Colonic mucosa (tissue), 4 donors: ENCODE results near the gene MLST8. TPM values are rescaled to one million over a fixed set of nuclear protein-coding genes. Genes with fewer than 3 reads are reported as not detected.

Experiments used
- DNase-seq: peaks from one replicate; pipeline ENCODE4 v3.0.0-alpha.2; 2020
- H3K27ac ChIP-seq: fragments of 200-600 bp; one replicate; pipeline ENCODE4 v1.8.0; 2021
- H3K27me3 ChIP-seq: fragments of 200-600 bp; one replicate; pipeline ENCODE4 v1.8.0; 2021
- H3K36me3 ChIP-seq: fragments of 200-600 bp; one replicate; pipeline ENCODE4 v1.8.0; 2021
- H3K4me1 ChIP-seq: fragments of 200-600 bp; one replicate; pipeline ENCODE4 v1.8.0; 2021; ENCODE audit warnings: mild to moderate bottlenecking
- H3K4me3 ChIP-seq: fragments of 200-600 bp; one replicate; pipeline ENCODE4 v1.8.0; 2021
- H3K9ac ChIP-seq, 2 donors: one replicate each; pipeline ENCODE4 v1.7.0; 2013; ENCODE audit warnings: control low read depth in 2 of 2, low read depth in 2 of 2, low read length in 2 of 2
- H3K9me3 ChIP-seq: fragments of 200-600 bp; one replicate; pipeline ENCODE4 v1.8.0; 2021
- CTCF ChIP-seq: fragments of 200-600 bp; IDR thresholded peaks from one replicate; pipeline ENCODE4 v1.8.0; 2022; ENCODE audit warnings: antibody characterized with exemption, mild to moderate bottlenecking
- intact Hi-C: fragments of 100-400 bp; cut with DNase I; formaldehyde crosslinking; loops from one replicate; pipeline ENCODE4 v1.14.1; 2022
- total RNA-seq, 2 donors: library from RNA; stranded (reverse); fragmentation: NEBNext Ultra II Directional in 1 of 2; extraction: Animal tissue kit (Norgen Biotek cat#: 25700) in 1 of 2; gene quantifications; one replicate each; pipeline ENCODE4 v1.2.1, GENCODE V29; 2021
- donor health status: healthy.
- donor health status: DM: no; HTN: no; CAD: no.
- donor health status: DM: no; HTN: no; CAD: no.

MLST8 gene
- total RNA-seq, 2 donors from 2014 or later: 26.5 to 53.5 TPM

GRCh38 chr16:2233872-2234812 lies 28.9 kb downstream of the MLST8 start:
- Histone ChIP-seq H3K9me3 (no peaks in the 10 kb centered on the region), H3K36me3 (peaks cover 32% of the 10 kb centered on the region), H3K4me1 (peaks cover 16% of the 10 kb centered on the region), H3K4me3 (no peak overlapping the region), H3K27ac (no peak overlapping the region), H3K27me3 (peaks cover 26% of the 10 kb centered on the region), H3K9ac (no peak overlapping the region)
- DNase-seq: no peak
- TF ChIP-seq CTCF: no peak
- intact Hi-C loops: no loop called here

DNA sequence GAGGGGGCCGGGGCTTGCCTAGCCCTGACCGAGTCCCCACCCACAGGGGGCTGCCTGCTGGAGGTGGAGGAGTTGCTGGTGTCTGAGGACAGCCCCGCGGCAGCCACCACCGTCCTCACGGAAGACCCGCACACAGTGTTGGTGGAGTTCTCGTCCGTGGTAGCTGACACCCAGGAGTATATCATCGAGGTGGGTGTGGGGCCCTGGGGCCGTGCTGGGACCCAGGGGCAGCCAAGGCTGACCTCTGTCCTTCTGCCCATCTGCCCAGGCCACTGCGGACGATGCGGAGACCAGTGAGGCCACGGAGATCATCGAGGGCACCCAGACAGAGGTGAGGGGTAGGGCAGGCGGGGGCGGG lies 29.5 kb downstream of the MLST8 start:
- H3K36me3 ChIP-seq: peaks cover 25% of the 10 kb centered on the region
- no peak overlapping the region for H3K9ac ChIP-seq
- TF ChIP-seq CTCF: no peak
- no peak for DNase-seq
- H3K27me3 ChIP-seq: peaks cover 26% of the 10 kb centered on the region
- intact Hi-C loops: no loop called here
- peaks cover 16% of the 10 kb centered on the region for H3K4me1 ChIP-seq
- no peak overlapping the region for H3K27ac ChIP-seq
- no peak overlapping the region for H3K4me3 ChIP-seq
- H3K9me3 ChIP-seq: no peaks in the 10 kb centered on the region

DNA sequence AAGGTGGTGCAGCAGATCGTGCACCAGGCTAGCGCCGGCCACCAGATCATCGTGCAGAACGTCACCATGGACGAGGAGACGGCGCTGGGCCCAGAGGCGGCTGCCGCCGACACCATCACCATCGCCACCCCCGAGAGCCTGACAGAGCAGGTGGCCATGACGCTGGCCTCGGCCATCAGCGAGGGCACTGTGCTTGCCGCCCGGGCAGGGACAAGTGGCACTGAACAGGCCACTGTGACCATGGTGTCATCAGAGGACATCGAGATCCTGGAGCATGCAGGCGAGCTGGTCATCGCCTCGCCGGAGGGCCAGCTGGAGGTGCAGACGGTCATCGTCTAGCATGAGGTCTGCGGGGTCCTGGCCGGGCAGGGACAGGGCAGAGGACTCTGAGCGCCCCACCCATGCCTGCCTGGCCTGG lies 30.0 kb downstream of the MLST8 start:
- peaks cover 26% of the 10 kb centered on the region for H3K27me3 ChIP-seq
- DNase-seq: no peak

DNA sequence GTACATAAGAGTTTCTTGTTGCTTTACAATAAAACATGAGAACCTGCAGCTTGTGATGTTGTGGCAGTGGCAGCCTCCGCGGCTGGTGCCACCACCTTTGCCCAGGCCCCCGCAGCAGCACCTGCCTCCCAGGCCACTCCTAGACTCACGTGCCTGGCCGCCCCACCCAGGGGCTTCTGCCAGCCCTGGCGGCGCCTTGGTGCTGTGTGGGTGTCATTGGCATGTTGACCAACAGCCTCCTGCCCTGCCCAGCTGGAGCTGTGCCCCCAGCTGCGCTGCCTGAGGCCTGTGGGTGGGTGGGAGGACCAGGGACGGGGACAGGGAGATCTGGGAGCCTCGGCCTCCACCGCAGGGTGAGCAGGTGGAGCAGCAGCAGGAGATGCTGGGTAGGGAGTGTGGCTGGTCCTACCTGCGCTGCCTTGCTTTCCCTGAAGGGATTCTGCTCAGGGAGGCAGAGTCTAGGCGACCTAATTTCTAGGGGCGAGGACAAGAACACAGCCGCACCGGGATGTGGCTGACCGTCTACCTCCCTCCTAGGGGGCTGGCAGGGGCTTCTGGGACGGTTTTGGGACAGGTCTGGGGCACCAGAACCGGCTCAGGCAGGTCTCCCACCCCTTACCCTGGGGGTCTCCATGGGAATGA lies 30.6 kb downstream of the MLST8 start:
- TF ChIP-seq CTCF: no peak
- peaks cover 26% of the 10 kb centered on the region for H3K27me3 ChIP-seq
- no peak overlapping the region for H3K9ac ChIP-seq
- DNase-seq: no peak
- H3K27ac ChIP-seq: no peak overlapping the region
- H3K9me3 ChIP-seq: no peaks in the 10 kb centered on the region
- H3K4me1 ChIP-seq: peaks cover 16% of the 10 kb centered on the region
- peaks cover 23% of the 10 kb centered on the region for H3K36me3 ChIP-seq
- intact Hi-C loops: no loop called here
- no peak overlapping the region for H3K4me3 ChIP-seq

More for the DNA sequence above, 30.0 kb downstream of the MLST8 start:
- Histone ChIP-seq H3K4me3 (no peak overlapping the region), H3K9me3 (no peaks in the 10 kb centered on the region), H3K27ac (no peak overlapping the region), H3K36me3 (peaks cover 23% of the 10 kb centered on the region), H3K4me1 (peaks cover 16% of the 10 kb centered on the region), H3K9ac (no peak overlapping the region)
- no peak for TF ChIP-seq CTCF
- intact Hi-C loops: no loop called here

- Histone ChIP-seq H3K27me3 (peaks cover 26% of the 10 kb centered on the region), H3K27ac (no peak within 1 kb of the TSS), H3K4me1 (peaks cover 16% of the 10 kb centered on the region), H3K9me3 (no peaks in the 10 kb centered on the region), H3K9ac (no peak within 1 kb of the TSS), H3K4me3 (peak within 1 kb of the TSS; percentile 13), H3K36me3 (peaks cover 23% of the 10 kb centered on the region)
- no peak for TF ChIP-seq CTCF
- DNase-seq: peak; percentile 47
- intact Hi-C loops: no loop called here
Observed at GRCh38 chr16:2236337-2237101, 31.3 kb downstream of the MLST8 start, which contains the start of gene DNASE1L2. Gene DNASE1L2 (plus strand): TSS chr16:2236444. CDS start chr16:2236817, 373 bp downstream.
